PC-9 (cell line): Measurements from ENCODE around the gene BRCA1. TPM values are rescaled to one million over a fixed set of nuclear protein-coding genes. Genes with fewer than 3 reads are reported as not detected.

Source experiments
- Bru-seq: library from RNA; stranded (reverse); fragments of 400-500 nt; gene quantifications from one replicate; lab custom pipeline; 2021; lab: Mats Ljungman, UMichigan
- BruChase-seq, 2 experiments: library from RNA; stranded (reverse); fragments of 400-500 nt; gene quantifications; one replicate each; lab custom pipeline; 2021; lab: Mats Ljungman, UMichigan
- BruUV-seq: library from RNA; stranded (reverse); fragments of 400-500 nt; replicated peaks from 2 replicates; lab custom pipeline; 2021; lab: Mats Ljungman, UMichigan
- CTCF ChIA-PET: fragments of 300-600 bp; sonication (Branson Sonifier 250); formaldehyde crosslinking; loops from one replicate; lab custom pipeline; 2022; ENCODE audit warnings: antibody characterized with exemption; lab: Charles Lee
- POLR2A ChIA-PET: fragments of 300-600 bp; sonication (Branson Sonifier 250); formaldehyde crosslinking; loops from one replicate; lab custom pipeline; 2022; ENCODE audit warnings: antibody characterized with exemption; ENCODE audit not compliant: unreplicated experiment; lab: Charles Lee
- DNase-seq, 2 experiments: peaks; one replicate each; pipeline versions ENCODE4 v3.0.0 to v3.0.0-alpha.2; 2015 to 2022; ENCODE audit warnings: mixed read lengths in 1 of 2
- H2AFZ ChIP-seq: fragments of 200-600 bp; sonication (generic); 2 replicates; pipeline ENCODE4 v1.8.1; 2017; ENCODE audit warnings: antibody characterized with exemption
- H3F3A ChIP-seq: fragments of 200-600 bp; sonication (generic); 2 replicates; pipeline ENCODE4 v1.8.1; 2017; ENCODE audit warnings: antibody characterized with exemption, mild to moderate bottlenecking, low read depth; ENCODE audit not compliant: insufficient read depth
- H3K27ac ChIP-seq: fragments of 200-600 bp; sonication (generic); 2 replicates; pipeline ENCODE4 v1.6.1; 2016; ENCODE audit warnings: mixed run types
- H3K27me3 ChIP-seq: fragments of 200-600 bp; sonication (generic); 2 replicates; pipeline ENCODE4 v1.6.1; 2016; ENCODE audit warnings: low read depth, mixed run types; ENCODE audit not compliant: insufficient read depth
- H3K36me3 ChIP-seq: fragments of 200-600 bp; sonication (generic); 2 replicates; pipeline ENCODE4 v1.6.1; 2016; ENCODE audit warnings: low read depth, mixed run types
- H3K4me1 ChIP-seq: fragments of 200-600 bp; sonication (generic); replicated peaks from 2 replicates; pipeline ENCODE4 v1.6.1; 2016; ENCODE audit warnings: mixed run types; ENCODE audit not compliant: insufficient read depth
- H3K4me2 ChIP-seq: fragments of 200-600 bp; sonication (generic); 2 replicates; pipeline ENCODE4 v1.6.1; 2017; ENCODE audit warnings: mixed run types
- H3K4me3 ChIP-seq: fragments of 200-600 bp; sonication (generic); 2 replicates; pipeline ENCODE4 v1.6.1; 2016; ENCODE audit warnings: mixed run types
- H3K79me2 ChIP-seq: fragments of 200-600 bp; sonication (generic); 2 replicates; pipeline ENCODE4 v1.6.1; 2017; ENCODE audit warnings: low read depth, mixed run types
- H3K9me2 ChIP-seq: fragments of 200-600 bp; sonication (generic); 2 replicates; pipeline ENCODE4 v1.8.1; 2017; ENCODE audit warnings: mild to moderate bottlenecking; ENCODE audit not compliant: insufficient read depth
- H3K9me3 ChIP-seq: fragments of 200-600 bp; sonication (generic); 2 replicates; pipeline ENCODE4 v1.8.1; 2016; ENCODE audit warnings: low read depth; ENCODE audit not compliant: insufficient read depth
- H4K20me1 ChIP-seq: fragments of 200-600 bp; sonication (generic); 2 replicates; pipeline ENCODE4 v1.8.1; 2017; ENCODE audit not compliant: insufficient read depth
- CTCF ChIP-seq: fragments of 200-600 bp; sonication (generic); conservative IDR thresholded peaks from 2 replicates; pipeline ENCODE4 v1.6.1; 2017; ENCODE audit warnings: mixed run types, antibody characterized with exemption, mild to moderate bottlenecking, moderate library complexity
- EZH2 ChIP-seq: fragments of 200-600 bp; sonication (generic); IDR thresholded peaks from 2 replicates; pipeline ENCODE4 v1.8.0; 2017; ENCODE audit warnings: antibody characterized with exemption, low read depth
- intact Hi-C: fragments of 100-400 bp; cut with micrococcal nuclease; formaldehyde crosslinking; loops from one replicate; pipeline ENCODE4 v1.10.0; 2022; ENCODE audit not compliant: unreplicated experiment
- long read RNA-seq: library from polyadenylated mRNA; stranded (forward); transcript quantifications from one replicate; pipeline ENCODE4 v2.0.0, GENCODE V29; 2022
- total RNA-seq: library from RNA; stranded (reverse); gene quantifications from 2 replicates; pipeline ENCODE4 v1.2.3, GENCODE V29; 2021

BRCA1 gene
- total RNA-seq = 40.9 and 52.0 TPM in 2 replicates
- Bru-seq, nascent RNA = percentile 76 among the genes with signal in this experiment
- BruChase-seq, experiment 1, labeled RNA remaining after a 2-hour chase = percentile 72 among the genes with signal in this experiment
- BruChase-seq, experiment 2, labeled RNA remaining after a 6-hour chase = percentile 75 among the genes with signal in this experiment
- long read RNA-seq, full-length matches to known transcripts = 2 of 29 reads
- long read RNA-seq, partial matches to known transcripts = 7 of 29 reads
- long read RNA-seq, other reads (novel, unspliced or antisense) = 20 of 29 reads

DNA sequence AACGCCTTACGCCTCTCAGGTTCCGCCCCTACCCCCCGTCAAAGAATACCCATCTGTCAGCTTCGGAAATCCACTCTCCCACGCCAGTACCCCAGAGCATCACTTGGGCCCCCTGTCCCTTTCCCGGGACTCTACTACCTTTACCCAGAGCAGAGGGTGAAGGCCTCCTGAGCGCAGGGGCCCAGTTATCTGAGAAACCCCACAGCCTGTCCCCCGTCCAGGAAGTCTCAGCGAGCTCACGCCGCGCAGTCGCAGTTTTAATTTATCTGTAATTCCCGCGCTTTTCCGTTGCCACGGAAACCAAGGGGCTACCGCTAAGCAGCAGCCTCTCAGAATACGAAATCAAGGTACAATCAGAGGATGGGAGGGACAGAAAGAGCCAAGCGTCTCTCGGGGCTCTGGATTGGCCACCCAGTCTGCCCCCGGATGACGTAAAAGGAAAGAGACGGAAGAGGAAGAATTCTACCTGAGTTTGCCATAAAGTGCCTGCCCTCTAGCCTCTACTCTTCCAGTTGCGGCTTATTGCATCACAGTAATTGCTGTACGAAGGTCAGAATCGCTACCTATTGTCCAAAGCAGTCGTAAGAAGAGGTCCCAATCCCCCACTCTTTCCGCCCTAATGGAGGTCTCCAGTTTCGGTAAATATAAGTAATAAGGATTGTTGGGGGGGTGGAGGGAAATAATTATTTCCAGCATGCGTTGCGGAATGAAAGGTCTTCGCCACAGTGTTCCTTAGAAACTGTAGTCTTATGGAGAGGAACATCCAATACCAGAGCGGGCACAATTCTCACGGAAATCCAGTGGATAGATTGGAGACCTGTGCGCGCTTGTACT lies at the start of gene BRCA1:
BRCA1 (minus strand) TSS at position 232 of the 834 bp plus-strand sequence. CDS start 1,268 bp downstream, outside the sequence.
- Histone ChIP-seq H3K9me3 (no peaks in the 10 kb centered on the region), H4K20me1 (peaks cover 8% of the 10 kb centered on the region), H3K27ac (peak within 1 kb of the TSS; percentile 98), H3K9me2 (no peaks in the 10 kb centered on the region), H3F3A (peaks cover 6% of the 10 kb centered on the region; the same call in 1 of the 2 replicates), H3K4me3 (peak within 1 kb of the TSS; percentile 87), H3K36me3 (peaks cover 16% of the 10 kb centered on the region), H3K27me3 (no peaks in the 10 kb centered on the region), H3K4me2 (peak within 1 kb of the TSS; percentile 91), H2AFZ (peak within 1 kb of the TSS; percentile 80), H3K4me1 (no peaks in the 10 kb centered on the region; the same call in none of the 2 replicates), H3K79me2 (peaks cover 61% of the 10 kb centered on the region)
- ChIA-PET POLR2A (interaction anchor here (0.9 to 1.0 kb wide), 4 partner anchors 44 to 190 kb away, joined by 3 to 7 read pairs (median 4); no protein-coding TSS in a partner anchor), CTCF (no interaction called here)
- TF ChIP-seq CTCF (no peak), EZH2 (no peak)
- intact Hi-C loops = loop anchor here (1.0 kb wide), 2 partner anchors 46 to 104 kb away; partner anchors contain the start of gene NBR1
- no TSS peak for BruUV-seq
- DNase-seq = peak; percentile 91 to 100

GRCh38 chr17:43171586-43172487 lies 46.7 kb upstream of the BRCA1 start:
- peak; percentile 48 to 99 for DNase-seq
- Histone ChIP-seq H3F3A (peaks cover 43% of the 10 kb centered on the region), H3K36me3 (peaks cover 18% of the 10 kb centered on the region), H3K4me3 (peak overlapping the region; percentile 71), H3K9me2 (no peaks in the 10 kb centered on the region), H2AFZ (peak overlapping the region; percentile 71; the same call in 1 of the 2 replicates), H3K27me3 (no peaks in the 10 kb centered on the region), H3K4me2 (peak overlapping the region; percentile 90), H3K79me2 (peaks cover 65% of the 10 kb centered on the region), H3K27ac (peak overlapping the region; percentile 95), H3K9me3 (no peaks in the 10 kb centered on the region), H3K4me1 (peaks cover 14% of the 10 kb centered on the region), H4K20me1 (peaks cover 25% of the 10 kb centered on the region)
- POLR2A ChIA-PET = interaction anchor here (0.6 to 1.2 kb wide), 12 partner anchors 27 to 651 kb away, joined by 3 to 20 read pairs (median 4); partner anchors contain the start of genes BRCA1, RPL27 and VPS25
- TF ChIP-seq CTCF = no peak; the same call in 1 of the 2 replicates
- TF ChIP-seq EZH2 = no peak
- intact Hi-C loops = loop anchor here (1.0 to 2.0 kb wide), 2 partner anchors 47 to 151 kb away; partner anchors contain the start of gene BRCA1
- CTCF ChIA-PET = interaction anchor here (0.6 to 0.9 kb wide), 2 partner anchors 119 to 163 kb away, joined by 4 to 6 read pairs; no protein-coding TSS in a partner anchor
- TSS peak; percentile 85 for BruUV-seq
